Sigmoid colon (tissue), 4 donors: ENCODE data around the gene CACNA2D3.

ENCODE experiments used
- POLR2AphosphoS5 ChIP-seq, 4 donors: sonication (generic); formaldehyde crosslinking; IDR thresholded peaks; one replicate each; pipeline ENCODE4 v1.6.1; 2017; ENCODE audit warnings: antibody characterized with exemption in 4 of 4
- TF ChIP-seq, protein P1 (sequence below), 4 experiments: fragments of 450-650 bp in 3 of 4; fragments of 200-600 bp in 1 of 4; IDR thresholded peaks; one replicate each; pipeline ENCODE4 v1.5.1; 2016 to 2019; ENCODE audit warnings: antibody characterized with exemption in 4 of 4, mild to moderate bottlenecking in 3 of 4, moderate library complexity in 2 of 4

DNA sequence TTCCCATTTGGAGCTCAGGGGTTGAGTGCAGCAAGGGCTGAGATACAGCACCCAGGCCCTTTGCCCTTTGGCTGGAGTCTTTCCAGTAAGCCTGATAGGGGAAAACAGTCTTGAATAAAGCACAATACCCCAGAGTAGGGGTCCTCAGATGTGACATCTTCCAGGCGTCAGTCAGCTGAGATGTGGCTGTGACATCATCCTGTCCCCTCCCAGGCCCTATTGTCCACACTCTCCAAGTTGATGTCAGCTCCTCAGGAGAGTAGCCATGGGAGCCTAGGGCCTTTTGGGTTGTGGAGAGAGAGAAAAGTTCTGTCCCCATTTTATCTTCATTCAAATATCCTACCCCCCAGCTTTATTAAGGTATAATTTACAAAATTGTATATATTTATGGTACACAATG, 92.5 kb downstream of the CACNA2D3 start:
- TF ChIP-seq, protein P1, sequence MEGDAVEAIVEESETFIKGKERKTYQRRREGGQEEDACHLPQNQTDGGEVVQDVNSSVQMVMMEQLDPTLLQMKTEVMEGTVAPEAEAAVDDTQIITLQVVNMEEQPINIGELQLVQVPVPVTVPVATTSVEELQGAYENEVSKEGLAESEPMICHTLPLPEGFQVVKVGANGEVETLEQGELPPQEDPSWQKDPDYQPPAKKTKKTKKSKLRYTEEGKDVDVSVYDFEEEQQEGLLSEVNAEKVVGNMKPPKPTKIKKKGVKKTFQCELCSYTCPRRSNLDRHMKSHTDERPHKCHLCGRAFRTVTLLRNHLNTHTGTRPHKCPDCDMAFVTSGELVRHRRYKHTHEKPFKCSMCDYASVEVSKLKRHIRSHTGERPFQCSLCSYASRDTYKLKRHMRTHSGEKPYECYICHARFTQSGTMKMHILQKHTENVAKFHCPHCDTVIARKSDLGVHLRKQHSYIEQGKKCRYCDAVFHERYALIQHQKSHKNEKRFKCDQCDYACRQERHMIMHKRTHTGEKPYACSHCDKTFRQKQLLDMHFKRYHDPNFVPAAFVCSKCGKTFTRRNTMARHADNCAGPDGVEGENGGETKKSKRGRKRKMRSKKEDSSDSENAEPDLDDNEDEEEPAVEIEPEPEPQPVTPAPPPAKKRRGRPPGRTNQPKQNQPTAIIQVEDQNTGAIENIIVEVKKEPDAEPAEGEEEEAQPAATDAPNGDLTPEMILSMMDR (IDR thresholded peaks at IDR 0.05) = no peak
- no peak for TF ChIP-seq POLR2AphosphoS5 (IDR thresholded peaks at IDR 0.05)
